ENCODE results near the gene THUMPD2.

GRCh38 chr2:39697454-39697853 lies 81.6 kb downstream of the THUMPD2 start:
- TF ChIP-seq POLR2A (IDR thresholded peaks at IDR 0.05) (no peak), EP300 (IDR thresholded peaks at IDR 0.05) (no peak)
- TF ChIP-seq, protein P1, sequence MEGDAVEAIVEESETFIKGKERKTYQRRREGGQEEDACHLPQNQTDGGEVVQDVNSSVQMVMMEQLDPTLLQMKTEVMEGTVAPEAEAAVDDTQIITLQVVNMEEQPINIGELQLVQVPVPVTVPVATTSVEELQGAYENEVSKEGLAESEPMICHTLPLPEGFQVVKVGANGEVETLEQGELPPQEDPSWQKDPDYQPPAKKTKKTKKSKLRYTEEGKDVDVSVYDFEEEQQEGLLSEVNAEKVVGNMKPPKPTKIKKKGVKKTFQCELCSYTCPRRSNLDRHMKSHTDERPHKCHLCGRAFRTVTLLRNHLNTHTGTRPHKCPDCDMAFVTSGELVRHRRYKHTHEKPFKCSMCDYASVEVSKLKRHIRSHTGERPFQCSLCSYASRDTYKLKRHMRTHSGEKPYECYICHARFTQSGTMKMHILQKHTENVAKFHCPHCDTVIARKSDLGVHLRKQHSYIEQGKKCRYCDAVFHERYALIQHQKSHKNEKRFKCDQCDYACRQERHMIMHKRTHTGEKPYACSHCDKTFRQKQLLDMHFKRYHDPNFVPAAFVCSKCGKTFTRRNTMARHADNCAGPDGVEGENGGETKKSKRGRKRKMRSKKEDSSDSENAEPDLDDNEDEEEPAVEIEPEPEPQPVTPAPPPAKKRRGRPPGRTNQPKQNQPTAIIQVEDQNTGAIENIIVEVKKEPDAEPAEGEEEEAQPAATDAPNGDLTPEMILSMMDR (IDR thresholded peaks at IDR 0.05) = no peak

Data from sigmoid colon (tissue), 4 donors.